ENCODE results near the gene IGDCC3. TPM values are rescaled to one million over a fixed set of nuclear protein-coding genes. Genes with fewer than 3 reads are reported as not detected.

Gene IGDCC3
- total RNA-seq, 2 donors from 2014 or later = 7.9 to 13.5 TPM

DNA sequence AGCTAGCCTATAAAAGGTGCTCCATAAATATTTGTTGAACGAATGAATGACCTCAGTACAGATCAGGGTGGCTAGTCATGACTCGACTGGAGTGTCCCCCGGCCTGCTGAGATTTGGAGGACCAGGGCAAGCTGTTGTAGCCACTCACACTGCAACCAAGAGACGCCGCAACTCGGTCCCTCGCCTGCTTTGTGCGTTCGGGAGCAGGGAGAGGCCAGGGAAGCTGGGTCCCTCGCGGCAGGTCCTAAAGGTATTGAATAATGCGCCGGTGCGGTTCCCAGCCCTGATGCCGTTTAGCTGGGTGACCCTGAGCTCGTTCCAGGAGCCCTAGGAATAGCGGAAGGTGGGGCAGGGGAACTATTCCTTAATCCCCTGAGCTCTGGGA, 43.2 kb upstream of the IGDCC3 start:
- peaks cover 38% of the 10 kb centered on the region for H3K4me1 ChIP-seq (ENCODE audit: control insufficient read depth, insufficient read depth, low read length)

GRCh38 chr15:65418596-65418995, 40.8 kb upstream of the IGDCC3 start:
- Histone ChIP-seq H3K9me3 (ENCODE audit: control insufficient read depth, low read length) (no peaks in the 10 kb centered on the region), H3K36me3 (ENCODE audit: control insufficient read depth, insufficient read depth, low read length) (peaks cover 9% of the 10 kb centered on the region), H3K27ac (ENCODE audit: low read depth, low read length) (no peak overlapping the region), H3K9ac (ENCODE audit: extremely low read depth, low read length, poor library complexity, severe bottlenecking) (no peak overlapping the region), H3K4me1 (ENCODE audit: control insufficient read depth, insufficient read depth, low read length) (peaks cover 53% of the 10 kb centered on the region), H3K4me3 (ENCODE audit: low read length) (no peak overlapping the region), H3K27me3 (ENCODE audit: control insufficient read depth, insufficient read depth, low read length, poor library complexity, severe bottlenecking) (no peaks in the 10 kb centered on the region)
- no peaks in the 10 kb centered on the region for H3K9me3 Mint-ChIP-seq
- peaks cover 72% of the 10 kb centered on the region for H3K4me1 Mint-ChIP-seq
- no peak for TF ChIP-seq CTCF (conservative IDR thresholded peaks at IDR 0.05)
- no peak overlapping the region for H3K4me3 Mint-ChIP-seq
- no peaks in the 10 kb centered on the region for H3K27me3 Mint-ChIP-seq (ENCODE audit: insufficient read depth)
- no peak for DNase-seq
- H3K36me3 Mint-ChIP-seq (ENCODE audit: low read depth) = no peaks in the 10 kb centered on the region
- no peak overlapping the region for H3K27ac Mint-ChIP-seq
- 90 to 100% methylated on average over 1 to 2 of the region's 2 CpGs for WGBS, 2 experiments (ENCODE audit: insufficient coverage in 1 of 2, insufficient read length in 1 of 2)

More for the DNA sequence above, 43.2 kb upstream of the IGDCC3 start:
- peak overlapping the region; percentile 86 for H3K4me3 Mint-ChIP-seq
- WGBS, 2 experiments (ENCODE audit: insufficient coverage in 1 of 2, insufficient read length in 1 of 2) = 8 to 10% methylated on average over 4 to 17 of the region's 17 CpGs
- no peak for TF ChIP-seq CTCF (conservative IDR thresholded peaks at IDR 0.05)
- no peaks in the 10 kb centered on the region for H3K36me3 Mint-ChIP-seq (ENCODE audit: low read depth)
- no peaks in the 10 kb centered on the region for H3K9me3 ChIP-seq (ENCODE audit: control insufficient read depth, low read length)
- peaks cover 9% of the 10 kb centered on the region for H3K36me3 ChIP-seq (ENCODE audit: control insufficient read depth, insufficient read depth, low read length)
- H3K27me3 ChIP-seq (ENCODE audit: control insufficient read depth, insufficient read depth, low read length, poor library complexity, severe bottlenecking) = no peaks in the 10 kb centered on the region
- no peak for DNase-seq
- H3K27me3 Mint-ChIP-seq (ENCODE audit: insufficient read depth) = peaks cover 6% of the 10 kb centered on the region
- peak overlapping the region; percentile 96 for H3K27ac ChIP-seq (ENCODE audit: low read depth, low read length)
- H3K4me1 Mint-ChIP-seq = peaks cover 64% of the 10 kb centered on the region
- peak overlapping the region; percentile 61 for H3K9ac ChIP-seq (ENCODE audit: extremely low read depth, low read length, poor library complexity, severe bottlenecking)
- no peaks in the 10 kb centered on the region for H3K9me3 Mint-ChIP-seq
- peak overlapping the region; percentile 96 for H3K4me3 ChIP-seq (ENCODE audit: low read length)
- peak overlapping the region; percentile 63 for H3K27ac Mint-ChIP-seq

DNA sequence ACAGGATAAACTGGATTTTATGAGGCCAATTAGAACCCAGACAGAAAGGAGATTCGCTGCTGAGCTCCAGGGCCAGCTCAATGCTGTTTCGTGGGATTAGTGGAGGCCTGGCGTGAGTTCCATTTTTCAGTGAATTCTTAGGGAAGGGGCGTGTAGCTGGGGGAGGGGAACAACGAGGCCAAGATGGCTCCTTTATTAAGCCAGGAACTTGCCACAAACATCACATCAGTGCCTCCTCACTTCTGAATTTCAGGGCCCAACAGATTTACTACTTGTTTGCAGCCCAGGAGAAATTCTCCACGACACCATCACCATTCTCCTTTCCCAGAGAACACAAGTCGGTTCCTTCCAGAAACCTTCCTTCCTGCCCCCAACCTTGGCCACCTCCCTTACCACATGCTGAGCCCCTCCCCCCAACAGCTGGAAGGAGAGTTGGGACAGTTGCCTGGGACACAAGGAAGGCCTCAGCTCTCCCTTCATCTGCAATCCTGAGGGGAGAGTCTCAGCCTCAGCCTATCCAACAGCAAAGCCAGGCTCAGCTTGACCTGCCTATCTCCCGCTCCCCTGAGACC, 39.1 kb upstream of the IGDCC3 start:
- Mint-ChIP-seq H3K4me3 (peak overlapping the region; percentile 40), H3K27ac (peak overlapping the region; percentile 99), H3K27me3 (ENCODE audit: insufficient read depth) (no peaks in the 10 kb centered on the region), H3K4me1 (peaks cover 72% of the 10 kb centered on the region), H3K36me3 (ENCODE audit: low read depth) (no peaks in the 10 kb centered on the region), H3K9me3 (no peaks in the 10 kb centered on the region)
- 10 to 22% methylated on average over 7 to 8 of the region's 8 CpGs for WGBS, 2 experiments (ENCODE audit: insufficient coverage in 1 of 2, insufficient read length in 1 of 2)
- Histone ChIP-seq H3K27me3 (ENCODE audit: control insufficient read depth, insufficient read depth, low read length, poor library complexity, severe bottlenecking) (no peaks in the 10 kb centered on the region), H3K9me3 (ENCODE audit: control insufficient read depth, low read length) (no peaks in the 10 kb centered on the region), H3K36me3 (ENCODE audit: control insufficient read depth, insufficient read depth, low read length) (peaks cover 9% of the 10 kb centered on the region), H3K4me3 (ENCODE audit: low read length) (peak overlapping the region; percentile 67), H3K27ac (ENCODE audit: low read depth, low read length) (peak overlapping the region; percentile 89), H3K9ac (ENCODE audit: extremely low read depth, low read length, poor library complexity, severe bottlenecking) (peak overlapping the region; percentile 63), H3K4me1 (ENCODE audit: control insufficient read depth, insufficient read depth, low read length) (peaks cover 57% of the 10 kb centered on the region)
- peak; percentile 93 for DNase-seq
- no peak for TF ChIP-seq CTCF (conservative IDR thresholded peaks at IDR 0.05)

Data from endodermal cell (in vitro differentiated cells).